Occipital lobe (tissue), 2 donors: Measurements from ENCODE around the gene TYRO3. TPM values are rescaled to one million over a fixed set of nuclear protein-coding genes. Genes with fewer than 3 reads are reported as not detected.
"Not testable (repeated sequence)": the region's sequence is repeated elsewhere in the genome, so short reads cannot be mapped to it uniquely, and the experiment has no call there.

Source experiments
- DNase-seq: peaks from one replicate; lab custom pipeline; 2025; lab: John Stamatoyannopoulos, UW
- total RNA-seq: library from RNA; depleted of rRNA; stranded (reverse); fragments of >200 nt; gene quantifications from one replicate; pipeline ENCODE4 v1.2.3, GENCODE V29; 2014

Gene TYRO3
- total RNA-seq, 1 donor from 2014 or later: 20.3 TPM

GRCh38 chr15:41572866-41573265 lies 13.9 kb downstream of the TYRO3 start:
- no peak for DNase-seq

- no peak for DNase-seq
Measured at GRCh38 chr15:41573396-41573795, 14.4 kb downstream of the TYRO3 start.

- DNase-seq: no peak
Measured at GRCh38 chr15:41574158-41574557, 15.1 kb downstream of the TYRO3 start.

- DNase-seq: no peak
Measured at GRCh38 chr15:41575282-41575681, 16.3 kb downstream of the TYRO3 start.

GRCh38 chr15:41577863-41578735 lies 19.1 kb downstream of the TYRO3 start:
- DNase-seq: peak; percentile 48

GRCh38 chr15:41578736-41579383 lies 19.8 kb downstream of the TYRO3 start:
- DNase-seq: no peak

- no peak for DNase-seq
Measured at GRCh38 chr15:41581110-41581509, 22.1 kb downstream of the TYRO3 start.

- DNase-seq: no peak
Measured at GRCh38 chr15:41583795-41584194, 24.8 kb downstream of the TYRO3 start.

- no peak for DNase-seq
Measured at GRCh38 chr15:41584636-41585126, 25.7 kb downstream of the TYRO3 start.

- DNase-seq: peak; percentile 26
Measured at GRCh38 chr15:41585127-41586047, 26.4 kb downstream of the TYRO3 start.

GRCh38 chr15:41586531-41587282 lies 27.7 kb downstream of the TYRO3 start:
- DNase-seq: not testable (repeated sequence)

GRCh38 chr15:41589018-41589417 lies 30.0 kb downstream of the TYRO3 start:
- DNase-seq: not testable (repeated sequence)

- DNase-seq: not testable (repeated sequence)
Measured at GRCh38 chr15:41589571-41589970, 30.6 kb downstream of the TYRO3 start.

GRCh38 chr15:41591217-41591616 lies 32.2 kb downstream of the TYRO3 start:
- DNase-seq: not testable (repeated sequence)

GRCh38 chr15:41592718-41593117 lies 33.7 kb downstream of the TYRO3 start:
- not testable (repeated sequence) for DNase-seq

- no peak for DNase-seq
Measured at GRCh38 chr15:41594801-41595746, 36.1 kb downstream of the TYRO3 start.

- no peak for DNase-seq
Measured at GRCh38 chr15:41596972-41597371, 38.0 kb downstream of the TYRO3 start.

- DNase-seq: no peak
Measured at GRCh38 chr15:41597787-41598186, 38.8 kb downstream of the TYRO3 start.

- no peak for DNase-seq
Measured at GRCh38 chr15:41599061-41599460, 40.0 kb downstream of the TYRO3 start.
